Measurements from ENCODE around the gene ADSS1. TPM values are rescaled to one million over a fixed set of nuclear protein-coding genes. Genes with fewer than 3 reads are reported as not detected.
A peak's percentile ranks its signal among the peaks of the same experiment; 100 is the strongest.

Gene ADSS1

GRCh38 chr14:104796687-104797081 is 72.7 kb downstream of the ADSS1 start:
- no peak overlapping the region for H2BK5ac ChIP-seq (ENCODE audit: low read depth, low read length, poor library complexity, severe bottlenecking)
- no peak overlapping the region for H3K23ac ChIP-seq (ENCODE audit: low read length in 2 of 2)
- no peak overlapping the region for H3K4me2 ChIP-seq (ENCODE audit: low read length, poor library complexity, severe bottlenecking)
- H2AFZ ChIP-seq (ENCODE audit: low read depth, low read length), result no peak overlapping the region
- no peak overlapping the region for H2BK15ac ChIP-seq (ENCODE audit: low read depth, poor library complexity, severe bottlenecking)
- no peak overlapping the region for H3K14ac ChIP-seq (ENCODE audit: low read length in 2 of 2)
- no peak overlapping the region for H2BK120ac ChIP-seq (ENCODE audit: low read depth, low read length)
- peak overlapping the region; percentile 8 to 38 for H3K18ac ChIP-seq (ENCODE audit: low read depth in 1 of 2, low read length in 2 of 2)
- H2AK5ac ChIP-seq (ENCODE audit: low read length, severe bottlenecking), result no peak overlapping the region
- H3K4me1 ChIP-seq (ENCODE audit: control insufficient read depth, insufficient read depth, low read depth, low read length), result peaks cover 64% of the 10 kb centered on the region
- no peak overlapping the region for H3K9ac ChIP-seq (ENCODE audit: low read length)
- H4K91ac ChIP-seq (ENCODE audit: low read length), result no peak overlapping the region
- H2BK12ac ChIP-seq (ENCODE audit: low read length in 2 of 2), result no peak overlapping the region
- H3K4ac ChIP-seq (ENCODE audit: low read depth in 1 of 2, low read length in 2 of 2), result peak overlapping the region in 1 of 2 experiments; percentile 21
- no peak overlapping the region for H4K8ac ChIP-seq (ENCODE audit: low read length)
- peaks cover 3% of the 10 kb centered on the region for H3K79me1 ChIP-seq (replicated peaks; ENCODE audit: low read length, poor library complexity, severe bottlenecking)
- DNase-seq, result no peak
- H3K9me3 ChIP-seq (ENCODE audit: control insufficient read depth, low read length), result no peaks in the 10 kb centered on the region
- no peaks in the 10 kb centered on the region for H3K27me3 ChIP-seq (ENCODE audit: control insufficient read depth in 1 of 2, insufficient read depth in 1 of 2, low read length in 2 of 2)
- no peak overlapping the region for H3K4me3 ChIP-seq (ENCODE audit: insufficient read depth in 1 of 2, low read depth in 1 of 2, low read length in 2 of 2)
- no peak overlapping the region for H3K27ac ChIP-seq (ENCODE audit: low read length, poor library complexity, severe bottlenecking)
- H3K36me3 ChIP-seq (ENCODE audit: control insufficient read depth in 1 of 2, insufficient read depth in 2 of 2, low read depth in 1 of 2, low read length in 2 of 2), result peaks cover 4 to 16% of the 10 kb centered on the region in 2 experiments
- WGBS, result 87% methylated on average over 6 of the region's 6 CpGs

Small RNA genes within 50 kb of the gene (small RNA-seq; reads per million reads assigned to genes)
- not detected for gene MIR4710 (ENCODE audit: low read depth)

Measured in mesenchymal stem cell (in vitro differentiated cells and primary cell).